Measurements from ENCODE around the gene S100A3. TPM values are rescaled to one million over a fixed set of nuclear protein-coding genes. Genes with fewer than 3 reads are reported as not detected.

The S100A3 gene
- total RNA-seq, 6 experiments from 2014 or later = 0.29 TPM; not detected in 5

DNA sequence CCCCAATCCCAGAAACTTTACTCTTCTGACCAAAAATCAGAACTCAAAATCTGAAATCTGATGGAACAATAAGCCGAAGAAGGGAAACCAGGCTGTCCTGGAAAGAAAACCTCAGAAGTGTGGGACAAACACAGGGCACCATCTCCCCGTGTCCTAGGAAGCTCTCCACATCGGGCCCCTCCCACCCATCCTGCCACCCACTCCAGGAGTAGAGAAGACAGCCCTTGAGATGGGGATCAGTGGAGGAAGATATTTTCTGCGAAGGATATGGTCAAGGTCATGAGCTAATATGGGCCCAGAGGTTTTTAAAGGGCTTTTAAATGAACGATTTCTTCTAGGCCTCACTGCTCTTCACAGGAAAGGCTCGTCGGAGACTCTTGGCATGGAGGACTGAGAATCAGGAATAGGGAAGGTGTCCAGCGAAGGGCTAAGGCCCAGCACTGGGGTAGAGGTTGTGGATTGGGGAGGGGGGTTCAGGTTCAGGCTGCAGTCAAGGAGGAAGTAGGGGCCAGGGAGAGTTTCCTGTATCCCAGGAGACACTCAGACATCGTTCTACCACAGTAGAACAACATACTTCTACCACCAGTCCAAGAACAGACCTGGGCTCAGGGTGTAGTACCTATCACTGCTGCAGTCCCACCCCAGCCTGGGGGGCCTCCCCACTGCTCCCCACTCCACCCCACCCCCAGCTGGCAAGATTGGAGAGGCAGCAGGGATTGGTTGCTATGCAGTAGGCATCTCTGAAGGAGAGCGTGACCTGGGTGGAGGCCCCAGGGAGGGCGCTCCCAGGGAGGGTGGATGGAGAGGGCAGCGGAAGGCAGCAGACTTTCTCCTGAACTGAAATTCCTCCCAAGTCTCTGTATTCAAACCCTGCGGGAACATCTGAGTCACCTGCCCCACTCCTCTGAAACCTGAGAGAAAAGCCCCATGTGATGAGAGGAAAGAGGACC, 7.1 kb downstream of the S100A3 start:
- no peaks in the 10 kb centered on the region for H3K27me3 ChIP-seq
- H3K36me3 ChIP-seq = no peaks in the 10 kb centered on the region
- ATAC-seq (no peak), DNase-seq (no peak)
- intact Hi-C loops (cut with DNase I) = no loop called here
- TF ChIP-seq POLR2A (IDR thresholded peaks at IDR 0.05) = no peak
- TF ChIP-seq, protein P1, sequence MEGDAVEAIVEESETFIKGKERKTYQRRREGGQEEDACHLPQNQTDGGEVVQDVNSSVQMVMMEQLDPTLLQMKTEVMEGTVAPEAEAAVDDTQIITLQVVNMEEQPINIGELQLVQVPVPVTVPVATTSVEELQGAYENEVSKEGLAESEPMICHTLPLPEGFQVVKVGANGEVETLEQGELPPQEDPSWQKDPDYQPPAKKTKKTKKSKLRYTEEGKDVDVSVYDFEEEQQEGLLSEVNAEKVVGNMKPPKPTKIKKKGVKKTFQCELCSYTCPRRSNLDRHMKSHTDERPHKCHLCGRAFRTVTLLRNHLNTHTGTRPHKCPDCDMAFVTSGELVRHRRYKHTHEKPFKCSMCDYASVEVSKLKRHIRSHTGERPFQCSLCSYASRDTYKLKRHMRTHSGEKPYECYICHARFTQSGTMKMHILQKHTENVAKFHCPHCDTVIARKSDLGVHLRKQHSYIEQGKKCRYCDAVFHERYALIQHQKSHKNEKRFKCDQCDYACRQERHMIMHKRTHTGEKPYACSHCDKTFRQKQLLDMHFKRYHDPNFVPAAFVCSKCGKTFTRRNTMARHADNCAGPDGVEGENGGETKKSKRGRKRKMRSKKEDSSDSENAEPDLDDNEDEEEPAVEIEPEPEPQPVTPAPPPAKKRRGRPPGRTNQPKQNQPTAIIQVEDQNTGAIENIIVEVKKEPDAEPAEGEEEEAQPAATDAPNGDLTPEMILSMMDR (IDR thresholded peaks at IDR 0.05) = no peak
- no peak overlapping the region for H3K4me3 ChIP-seq
- H3K4me1 ChIP-seq = no peaks in the 10 kb centered on the region
- H3K9me3 ChIP-seq = no peaks in the 10 kb centered on the region
- H3K27ac ChIP-seq = no peak overlapping the region
- 59% methylated on average over 9 of the region's 13 CpGs for WGBS (ENCODE audit: insufficient coverage, low coverage, low lambda C conversion rate, missing lambda C conversion rate)

DNA sequence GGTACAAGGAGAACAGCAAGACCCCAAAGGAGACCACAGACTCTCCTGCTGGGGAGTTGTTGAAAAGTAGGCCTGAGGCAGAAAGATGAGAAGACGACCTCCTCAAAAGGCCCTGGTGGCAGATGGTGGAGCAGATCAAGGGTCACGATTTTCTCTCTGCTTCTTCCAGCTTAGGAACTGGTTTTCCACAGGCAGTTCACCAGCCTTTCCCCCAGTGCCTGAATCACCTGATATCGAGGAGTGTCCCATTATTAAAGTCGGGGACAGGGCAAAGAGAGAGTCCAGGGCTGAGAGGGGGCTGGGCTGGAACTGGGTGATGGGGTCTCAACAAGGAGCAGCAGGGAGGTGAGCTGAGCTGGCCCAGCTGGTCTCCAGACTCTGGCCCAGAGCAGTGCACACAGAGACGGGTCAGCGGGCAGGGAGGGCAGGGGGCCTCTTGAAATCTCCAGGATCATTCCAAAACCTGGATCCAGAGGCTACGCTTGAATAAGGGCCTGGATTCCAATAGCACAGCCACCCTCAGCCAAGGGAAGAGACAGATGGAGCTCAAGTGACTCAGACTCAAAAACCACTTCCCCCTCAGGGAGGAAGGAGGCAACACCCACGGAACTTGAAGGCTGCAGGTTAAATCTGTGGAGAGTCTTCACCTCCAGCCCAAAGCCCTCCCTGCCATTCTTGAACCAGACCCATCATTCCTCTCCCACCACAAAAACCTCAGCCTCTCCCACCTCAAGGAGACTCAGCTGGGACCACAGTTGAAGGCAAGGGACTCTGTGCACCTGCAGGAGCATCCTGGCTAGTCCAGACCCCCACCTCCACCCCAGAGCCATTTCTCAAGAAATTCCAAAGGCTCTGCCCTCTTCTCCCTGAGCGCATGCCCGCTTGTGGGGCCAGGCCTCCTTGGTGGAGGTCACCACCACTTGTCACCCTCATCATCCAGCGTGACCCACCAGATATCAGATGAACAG, 8.4 kb downstream of the S100A3 start, which contains the start of gene S100A5:
Gene S100A5, minus strand, starts transcription at position 541 of the 968 bp plus-strand sequence. CDS start 743 bp downstream, outside the sequence.
- no peaks in the 10 kb centered on the region for H3K27me3 ChIP-seq
- no peak for ATAC-seq
- no peaks in the 10 kb centered on the region for H3K4me1 ChIP-seq
- TF ChIP-seq, protein P1 (IDR thresholded peaks at IDR 0.05) = no peak
- TF ChIP-seq POLR2A (IDR thresholded peaks at IDR 0.05) = no peak
- WGBS (ENCODE audit: insufficient coverage, low coverage, low lambda C conversion rate, missing lambda C conversion rate) = 68% methylated on average over 5 of the region's 11 CpGs
- intact Hi-C loops (cut with DNase I) = no loop called here
- H3K27ac ChIP-seq = no peak within 1 kb of the TSS
- no peak for DNase-seq
- H3K4me3 ChIP-seq = no peak within 1 kb of the TSS
- no peaks in the 10 kb centered on the region for H3K9me3 ChIP-seq
- H3K36me3 ChIP-seq = no peaks in the 10 kb centered on the region

DNA sequence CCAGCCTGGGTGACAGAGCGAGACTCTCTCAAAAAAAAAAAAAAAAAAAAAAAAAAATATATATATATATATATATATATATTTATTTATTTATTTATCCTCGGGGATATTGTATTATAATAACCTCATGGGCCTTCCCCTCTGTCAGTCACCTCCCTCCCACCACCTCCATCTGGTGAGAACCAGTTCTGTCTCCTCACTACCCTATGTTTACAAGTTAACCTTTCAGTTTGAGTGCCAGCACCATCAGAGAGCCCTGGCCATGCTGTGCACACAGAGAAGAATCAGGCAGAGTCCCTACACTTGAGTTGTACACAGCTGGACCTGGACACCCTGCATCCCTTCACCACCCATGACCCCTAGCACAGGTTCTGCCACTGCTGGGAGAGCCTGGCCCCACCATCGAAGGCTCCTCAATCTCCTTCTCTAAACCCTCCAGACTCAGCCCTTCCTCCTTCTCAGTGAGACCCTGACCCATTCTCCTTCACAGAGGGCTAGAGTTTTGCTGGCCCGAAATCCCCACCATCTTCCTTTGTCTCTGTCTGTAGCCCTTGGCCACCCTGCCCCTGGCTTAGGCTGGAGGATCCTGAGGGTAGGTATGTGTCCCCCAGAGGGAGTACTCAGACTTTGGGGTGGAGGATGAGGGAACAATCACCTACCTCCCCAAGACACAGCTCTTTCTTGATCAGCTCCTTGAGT, 9.5 kb downstream of the S100A3 start:
- intact Hi-C loops (cut with DNase I) = no loop called here
- no peaks in the 10 kb centered on the region for H3K4me1 ChIP-seq
- no peak for DNase-seq
- no peak overlapping the region for H3K27ac ChIP-seq
- no peaks in the 10 kb centered on the region for H3K36me3 ChIP-seq
- H3K4me3 ChIP-seq = no peak overlapping the region
- H3K9me3 ChIP-seq = no peaks in the 10 kb centered on the region
- TF ChIP-seq, protein P1 (IDR thresholded peaks at IDR 0.05) = no peak
- TF ChIP-seq POLR2A (IDR thresholded peaks at IDR 0.05) = no peak
- 61% methylated on average over 2 of the region's 4 CpGs for WGBS (ENCODE audit: insufficient coverage, low coverage, low lambda C conversion rate, missing lambda C conversion rate)
- no peak for ATAC-seq
- H3K27me3 ChIP-seq = no peaks in the 10 kb centered on the region

DNA sequence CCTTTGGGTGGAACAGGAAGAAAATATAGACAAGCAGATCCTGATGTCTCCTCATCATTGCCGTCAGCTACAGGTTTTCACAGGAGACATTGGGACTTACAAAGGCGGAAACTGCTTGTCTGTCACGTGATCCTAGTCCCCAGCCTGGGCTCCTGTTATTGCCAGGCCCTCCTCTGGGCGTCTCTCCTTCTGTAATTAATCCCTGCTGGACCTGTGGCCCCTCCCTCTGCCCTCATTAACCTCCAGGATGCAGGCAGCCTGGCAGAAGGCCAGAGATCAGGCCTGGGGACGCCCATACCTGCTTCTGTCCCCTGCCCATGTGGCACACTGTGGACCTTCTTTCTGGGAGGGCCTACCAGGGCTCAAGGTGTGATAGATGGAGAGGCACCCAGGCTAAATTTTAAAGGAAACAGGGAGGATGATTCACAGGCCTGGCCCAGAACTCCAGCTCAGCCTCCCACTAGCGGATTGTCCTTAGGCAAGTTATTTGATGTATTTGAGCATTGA, 10.7 kb downstream of the S100A3 start:
- no peak for TF ChIP-seq POLR2A (IDR thresholded peaks at IDR 0.05)
- TF ChIP-seq, protein P1 (IDR thresholded peaks at IDR 0.05) = no peak
- ATAC-seq = no peak

More for the DNA sequence above, 10.7 kb downstream of the S100A3 start:
- no peak for DNase-seq
- Histone ChIP-seq H3K36me3 (no peaks in the 10 kb centered on the region), H3K4me1 (no peaks in the 10 kb centered on the region), H3K27me3 (no peaks in the 10 kb centered on the region), H3K27ac (no peak overlapping the region), H3K4me3 (no peak overlapping the region), H3K9me3 (no peaks in the 10 kb centered on the region)
- 84% methylated on average over 5 of the region's 6 CpGs for WGBS (ENCODE audit: insufficient coverage, low coverage, low lambda C conversion rate, missing lambda C conversion rate)
- intact Hi-C loops (cut with DNase I) = no loop called here

All from right lobe of liver (tissue), 6 donors.